Measurements from ENCODE around the gene MAST2. TPM values are rescaled to one million over a fixed set of nuclear protein-coding genes. Genes with fewer than 3 reads are reported as not detected.

The MAST2 gene
- total and polyA plus RNA-seq, 9 of the 15 experiments (the other 6 are each of a cell fraction or from before 2014, with no cell fraction given), result 0.73 to 32.0 (median 17.8) TPM

- peak; percentile 10; the same call in 1 of the 2 replicates for TF ChIP-seq MEF2A (IDR thresholded peaks at IDR 0.05; ENCODE audit: control insufficient read depth, low read depth, low read length)
- peak; percentile 55; the same call in 1 of the 2 replicates for TF ChIP-seq POLR2A (conservative IDR thresholded peaks at IDR 0.05)
- TF ChIP-seq ZBTB12 (CRISPR knock-in tag; IDR thresholded peaks at IDR 0.05), result no peak; the same call in 1 of the 2 replicates
- TF ChIP-seq GATAD2A (IDR thresholded peaks at IDR 0.05), result 0 out of 2 replicates have a peak, but pooled peaks have one; percentile 32
- no peak for TF ChIP-seq UBTF (IDR thresholded peaks at IDR 0.05; ENCODE audit: borderline replicate concordance in 1 of 2, low read depth in 2 of 2, low read length in 2 of 2)
- TF ChIP-seq TEAD4 (IDR thresholded peaks at IDR 0.05; ENCODE audit: low read length), result peak; percentile 37; the same call in 1 of the 2 replicates
- no peak for TF ChIP-seq TEAD4 (CRISPR knock-in tag; IDR thresholded peaks at IDR 0.05; ENCODE audit: borderline replicate concordance)
- TF ChIP-seq CREB1 (IDR thresholded peaks at IDR 0.05), result peak; percentile 11; the same call in 1 of the 2 replicates
- TF ChIP-seq CREB1 (CRISPR knock-in tag; IDR thresholded peaks at IDR 0.05), result no peak
- TF ChIP-seq TBP (optimal IDR thresholded peaks at IDR 0.05; ENCODE audit: low read depth, low read length), result peak; percentile 62
- TF ChIP-seq KDM4B (IDR thresholded peaks at IDR 0.05; ENCODE audit: borderline replicate concordance in 2 of 2, low read depth in 1 of 2), result no peak
- TF ChIP-seq ZNF592 (IDR thresholded peaks at IDR 0.05), result peak; percentile 97
- peak; percentile 95 for TF ChIP-seq MYC (IDR thresholded peaks at IDR 0.05; ENCODE audit: low read depth, low read length)
- TF ChIP-seq MYC (CRISPR knock-in tag; IDR thresholded peaks at IDR 0.05; ENCODE audit: borderline replicate concordance, low read depth), result no peak
- no peak for TF ChIP-seq C11orf30 (IDR thresholded peaks at IDR 0.05; ENCODE audit: low read depth)
- peak; percentile 60; the same call in 1 of the 2 replicates for TF ChIP-seq MEF2D (tag; conservative IDR thresholded peaks at IDR 0.05; ENCODE audit: low read depth)
- no peak for TF ChIP-seq ZNF830 (CRISPR knock-in tag; IDR thresholded peaks at IDR 0.05)
- peak; percentile 85 to 86 for TF ChIP-seq FOXK2 (conservative IDR thresholded peaks at IDR 0.05 in 1 of 2, IDR thresholded peaks at IDR 0.05 in 1 of 2; ENCODE audit: low read depth in 2 of 2)
These were observed 791 bp upstream of the MAST2 start (continued) for GRCh38 chr1:45802343-45803298.
